Hematopoietic multipotent progenitor cell treated with erythropoietin and hydrocortisone succinate and interleukin-3 and kit ligand, for 15 days (in vitro differentiated cells): ENCODE results near the gene TBC1D4.
"Not testable (repeated sequence)": the region's sequence is repeated elsewhere in the genome, so short reads cannot be mapped to it uniquely, and the experiment has no call there.

Experiments
- DNase-seq: peaks from one replicate; pipeline ENCODE4 v3.0.0-alpha.2; 2015; ENCODE audit warnings: low spot score

TBC1D4 gene

GRCh38 chr13:75356421-75356820, 125.5 kb downstream of the TBC1D4 start:
- DNase-seq, result no peak

GRCh38 chr13:75355609-75356008, 126.4 kb downstream of the TBC1D4 start:
- DNase-seq, result no peak

GRCh38 chr13:75353781-75354193, 128.2 kb downstream of the TBC1D4 start:
- DNase-seq, result no peak

- DNase-seq, result no peak
These were observed 129.2 kb downstream of the TBC1D4 start for GRCh38 chr13:75352641-75353327.

- DNase-seq, result not testable (repeated sequence)
These were observed 130.4 kb downstream of the TBC1D4 start for GRCh38 chr13:75351538-75351937.

GRCh38 chr13:75347925-75348324, 134.0 kb downstream of the TBC1D4 start:
- no peak for DNase-seq

- DNase-seq, result no peak
These were observed 134.5 kb downstream of the TBC1D4 start for GRCh38 chr13:75347457-75347856.

- no peak for DNase-seq
These were observed 136.8 kb downstream of the TBC1D4 start for GRCh38 chr13:75345193-75345592.

GRCh38 chr13:75341028-75341427, 140.9 kb downstream of the TBC1D4 start:
- no peak for DNase-seq

GRCh38 chr13:75339635-75340374, 142.2 kb downstream of the TBC1D4 start:
- no peak for DNase-seq

GRCh38 chr13:75334634-75335447, 147.1 kb downstream of the TBC1D4 start:
- no peak for DNase-seq

GRCh38 chr13:75333103-75333502, 148.9 kb downstream of the TBC1D4 start:
- DNase-seq, result no peak

- no peak for DNase-seq
These were observed 150.1 kb downstream of the TBC1D4 start for GRCh38 chr13:75331792-75332349.

GRCh38 chr13:75330770-75331169, 151.2 kb downstream of the TBC1D4 start:
- DNase-seq, result no peak

GRCh38 chr13:75329723-75330122, 152.2 kb downstream of the TBC1D4 start:
- no peak for DNase-seq

GRCh38 chr13:75329097-75329496, 152.9 kb downstream of the TBC1D4 start:
- no peak for DNase-seq

- DNase-seq, result no peak
These were observed 154.8 kb downstream of the TBC1D4 start for GRCh38 chr13:75327135-75327510.

- DNase-seq, result peak; percentile 19
These were observed 155.5 kb downstream of the TBC1D4 start for GRCh38 chr13:75326173-75327134.

GRCh38 chr13:75325711-75326110, 156.3 kb downstream of the TBC1D4 start:
- DNase-seq, result no peak

GRCh38 chr13:75324413-75324940, 157.5 kb downstream of the TBC1D4 start:
- no peak for DNase-seq

GRCh38 chr13:75321084-75321483, 160.9 kb downstream of the TBC1D4 start:
- no peak for DNase-seq
